ENCODE results near the gene BRD2. TPM values are rescaled to one million over a fixed set of nuclear protein-coding genes. Genes with fewer than 3 reads are reported as not detected.

Gene BRD2
- total RNA-seq, 2 donors from 2014 or later: 56.9 to 91.1 TPM

DNA sequence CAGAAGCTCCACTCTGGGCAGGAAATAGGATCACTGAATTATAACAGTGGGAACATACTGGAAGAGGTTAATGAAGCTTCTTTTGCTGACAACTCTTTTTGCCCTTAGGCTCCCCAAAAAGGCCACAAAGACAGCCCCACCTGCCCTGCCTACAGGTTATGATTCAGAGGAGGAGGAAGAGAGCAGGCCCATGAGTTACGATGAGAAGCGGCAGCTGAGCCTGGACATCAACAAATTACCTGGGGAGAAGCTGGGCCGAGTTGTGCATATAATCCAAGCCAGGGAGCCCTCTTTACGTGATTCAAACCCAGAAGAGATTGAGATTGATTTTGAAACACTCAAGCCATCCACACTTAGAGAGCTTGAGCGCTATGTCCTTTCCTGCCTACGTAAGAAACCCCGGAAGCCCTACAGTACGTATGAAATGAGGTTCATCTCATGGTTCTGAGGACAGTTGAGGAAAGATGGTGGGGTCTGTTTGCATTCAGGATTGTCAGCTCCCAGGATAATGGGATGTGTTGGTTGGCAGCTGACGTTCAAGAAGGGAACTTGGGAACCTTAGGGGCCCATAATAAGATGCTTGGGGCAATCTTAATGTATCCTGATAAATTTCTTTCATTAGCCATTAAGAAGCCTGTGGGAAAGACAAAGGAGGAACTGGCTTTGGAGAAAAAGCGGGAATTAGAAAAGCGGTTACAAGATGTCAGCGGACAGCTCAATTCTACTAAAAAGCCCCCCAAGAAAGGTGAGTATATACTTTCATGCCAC, 11.5 kb downstream of the BRD2 start:
- Histone ChIP-seq H3K4me3 (no peak overlapping the region), H3K4me1 (peaks cover 1 to 46% of the 10 kb centered on the region in 2 donors), H3K27ac (no peak overlapping the region), H3K36me3 (peaks cover 70% of the 10 kb centered on the region), H3K9me3 (no peaks in the 10 kb centered on the region), H3K27me3 (no peaks in the 10 kb centered on the region)
- TF ChIP-seq, protein P1, sequence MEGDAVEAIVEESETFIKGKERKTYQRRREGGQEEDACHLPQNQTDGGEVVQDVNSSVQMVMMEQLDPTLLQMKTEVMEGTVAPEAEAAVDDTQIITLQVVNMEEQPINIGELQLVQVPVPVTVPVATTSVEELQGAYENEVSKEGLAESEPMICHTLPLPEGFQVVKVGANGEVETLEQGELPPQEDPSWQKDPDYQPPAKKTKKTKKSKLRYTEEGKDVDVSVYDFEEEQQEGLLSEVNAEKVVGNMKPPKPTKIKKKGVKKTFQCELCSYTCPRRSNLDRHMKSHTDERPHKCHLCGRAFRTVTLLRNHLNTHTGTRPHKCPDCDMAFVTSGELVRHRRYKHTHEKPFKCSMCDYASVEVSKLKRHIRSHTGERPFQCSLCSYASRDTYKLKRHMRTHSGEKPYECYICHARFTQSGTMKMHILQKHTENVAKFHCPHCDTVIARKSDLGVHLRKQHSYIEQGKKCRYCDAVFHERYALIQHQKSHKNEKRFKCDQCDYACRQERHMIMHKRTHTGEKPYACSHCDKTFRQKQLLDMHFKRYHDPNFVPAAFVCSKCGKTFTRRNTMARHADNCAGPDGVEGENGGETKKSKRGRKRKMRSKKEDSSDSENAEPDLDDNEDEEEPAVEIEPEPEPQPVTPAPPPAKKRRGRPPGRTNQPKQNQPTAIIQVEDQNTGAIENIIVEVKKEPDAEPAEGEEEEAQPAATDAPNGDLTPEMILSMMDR (IDR thresholded peaks at IDR 0.05): no peak
- DNase-seq (ENCODE audit: low spot score): no peak

- Histone ChIP-seq H3K27ac (no peak overlapping the region), H3K4me1 (peaks cover 0 to 41% of the 10 kb centered on the region in 2 donors), H3K4me3 (no peak overlapping the region), H3K27me3 (no peaks in the 10 kb centered on the region), H3K36me3 (peaks cover 63% of the 10 kb centered on the region), H3K9me3 (no peaks in the 10 kb centered on the region)
- TF ChIP-seq, protein P1 (IDR thresholded peaks at IDR 0.05): no peak
- DNase-seq (ENCODE audit: low spot score): no peak
These were observed 12.2 kb downstream of the BRD2 start for GRCh38 chr6:32980488-32981038.

DNA sequence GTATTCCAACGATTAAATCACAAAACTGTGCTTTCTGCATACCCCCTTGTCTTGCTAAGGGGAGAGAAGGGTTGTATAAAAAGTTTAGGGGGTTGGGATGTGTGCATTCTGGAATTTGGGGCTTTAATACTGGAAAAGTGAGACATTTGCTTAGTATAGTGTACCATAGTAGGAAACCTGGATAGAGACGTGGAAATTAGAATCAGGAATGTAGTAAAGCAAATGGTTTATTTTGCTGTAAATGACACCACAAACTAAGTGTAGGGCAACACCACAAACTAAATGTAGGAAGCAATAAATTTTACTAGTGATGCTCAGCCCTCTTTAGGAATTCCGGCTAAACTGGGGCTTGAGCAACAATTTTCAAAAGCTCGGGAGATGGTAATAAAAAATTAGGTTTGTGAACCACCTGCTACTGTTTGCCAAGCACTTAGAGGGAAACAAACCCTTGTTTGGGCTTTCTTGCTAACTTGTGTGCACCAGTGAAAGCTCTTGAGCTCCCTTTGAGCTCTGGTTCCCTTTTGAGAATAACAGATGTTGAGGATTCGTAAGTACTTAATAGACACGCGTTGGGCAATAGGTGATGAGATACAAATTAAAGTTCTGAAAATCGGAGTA, 13.8 kb downstream of the BRD2 start:
- Histone ChIP-seq H3K27ac (no peak overlapping the region), H3K27me3 (no peaks in the 10 kb centered on the region), H3K9me3 (no peaks in the 10 kb centered on the region), H3K4me3 (no peak overlapping the region), H3K36me3 (peaks cover 47% of the 10 kb centered on the region), H3K4me1 (peaks cover 0 to 25% of the 10 kb centered on the region in 2 donors)
- TF ChIP-seq, protein P1 (IDR thresholded peaks at IDR 0.05): no peak
- DNase-seq (ENCODE audit: low spot score): no peak

DNA sequence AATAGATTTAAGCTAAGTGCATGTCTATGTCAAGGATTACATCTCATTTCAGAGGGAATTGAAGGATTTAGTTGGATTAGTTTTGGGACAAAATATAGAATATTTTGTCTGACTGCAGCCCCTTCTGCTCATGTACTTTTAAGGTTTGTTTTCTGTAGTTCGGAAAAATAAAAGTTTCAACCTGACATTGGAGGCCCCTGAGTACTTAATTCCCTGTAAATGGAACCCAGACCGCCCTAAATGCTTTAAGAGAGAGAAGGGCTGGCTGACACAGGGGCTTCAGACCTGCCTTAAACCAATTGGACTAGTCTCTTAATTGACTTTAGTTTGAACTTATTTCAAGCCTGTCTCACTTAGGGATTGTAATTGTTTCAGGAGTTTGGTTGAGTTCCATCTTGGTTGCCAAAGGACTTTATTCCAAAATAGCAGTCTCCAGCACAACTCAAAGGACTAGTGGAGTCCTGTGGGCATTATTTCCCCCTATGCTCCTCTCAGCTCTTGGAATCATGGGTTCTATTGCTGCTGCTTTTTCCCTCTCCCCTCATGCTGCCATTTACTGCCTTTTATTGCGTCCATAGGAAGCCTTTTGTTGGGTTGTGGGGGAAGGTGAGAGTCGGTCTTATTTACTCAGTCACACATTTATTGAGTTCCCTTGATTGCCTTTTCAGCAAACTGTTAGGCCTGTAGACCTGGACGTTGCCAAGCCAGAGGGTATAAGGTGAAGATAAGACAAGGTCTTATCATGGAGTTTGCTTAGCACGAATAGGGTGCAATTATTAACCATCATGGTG, 14.5 kb downstream of the BRD2 start:
- Histone ChIP-seq H3K9me3 (no peaks in the 10 kb centered on the region), H3K27ac (no peak overlapping the region), H3K36me3 (peaks cover 40% of the 10 kb centered on the region), H3K27me3 (no peaks in the 10 kb centered on the region), H3K4me1 (peaks cover 0 to 18% of the 10 kb centered on the region in 2 donors), H3K4me3 (no peak overlapping the region)
- TF ChIP-seq, protein P1 (IDR thresholded peaks at IDR 0.05): no peak
- no peak for DNase-seq (ENCODE audit: low spot score)

DNA sequence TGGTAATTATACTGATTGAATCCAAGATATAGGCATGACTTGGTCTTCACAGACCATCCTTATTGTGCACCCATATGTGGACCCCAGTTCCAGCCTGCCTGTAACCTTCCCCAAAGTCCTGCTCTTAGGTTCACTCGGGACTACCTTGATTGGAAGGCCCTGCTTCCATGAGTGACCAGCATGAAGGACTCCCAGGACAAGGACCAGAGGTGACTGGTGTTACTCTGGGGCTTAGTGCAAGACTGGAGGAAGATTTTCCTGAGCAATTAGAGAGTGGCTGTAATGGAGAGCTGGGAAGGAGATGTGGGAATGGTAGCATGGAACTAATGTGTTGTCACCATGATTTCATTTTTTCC, 15.1 kb downstream of the BRD2 start:
- H3K27ac ChIP-seq: no peak overlapping the region
- peaks cover 34% of the 10 kb centered on the region for H3K36me3 ChIP-seq
- H3K4me3 ChIP-seq: no peak overlapping the region
- DNase-seq (ENCODE audit: low spot score): no peak
- H3K4me1 ChIP-seq: peaks cover 0 to 14% of the 10 kb centered on the region in 2 donors
- no peaks in the 10 kb centered on the region for H3K9me3 ChIP-seq
- no peaks in the 10 kb centered on the region for H3K27me3 ChIP-seq
- TF ChIP-seq, protein P1 (IDR thresholded peaks at IDR 0.05): no peak
